PC-3 (cell line): ENCODE data around the gene MYH14. TPM values are rescaled to one million over a fixed set of nuclear protein-coding genes. Genes with fewer than 3 reads are reported as not detected.

Experiments
- ATAC-seq: fragments of 200-7000 bp; cut with Tn5 transposase; 2 replicates; pipeline ENCODE4 v1.9.1; 2020; ENCODE audit warnings: mild to moderate bottlenecking, moderate library complexity
- BruUV-seq: library from RNA; stranded (reverse); fragments of 400-500 nt; replicated peaks from 2 replicates; lab custom pipeline; 2021; lab: Mats Ljungman, UMichigan
- CTCF ChIA-PET: fragments of 300-600 bp; sonication (Branson Sonifier 250); formaldehyde crosslinking; loops from one replicate; lab custom pipeline; 2022; ENCODE audit warnings: antibody characterized with exemption; lab: Charles Lee
- POLR2A ChIA-PET: fragments of 300-600 bp; sonication (Branson Sonifier 250); formaldehyde crosslinking; loops from one replicate; lab custom pipeline; 2022; ENCODE audit warnings: antibody characterized with exemption; ENCODE audit not compliant: unreplicated experiment; lab: Charles Lee
- DNase-seq: peaks from one replicate; pipeline ENCODE4 v3.0.0-alpha.2; 2015
- H2AFZ ChIP-seq: fragments of 300-600 bp; sonication (generic); 2 replicates; pipeline ENCODE4 v1.6.0; 2016; ENCODE audit warnings: antibody characterized with exemption, low read length
- H3F3A ChIP-seq: fragments of 300-600 bp; sonication (generic); one replicate; pipeline ENCODE4 v1.6.0; 2017; ENCODE audit warnings: antibody characterized with exemption, low read length, control low read depth, mild to moderate bottlenecking; ENCODE audit not compliant: unreplicated experiment
- H3K27ac ChIP-seq: fragments of 300-600 bp; sonication (generic); 2 replicates; pipeline ENCODE4 v1.5.1; 2016; ENCODE audit warnings: mild to moderate bottlenecking, low read length
- H3K27me3 ChIP-seq: fragments of 300-600 bp; sonication (generic); 2 replicates; pipeline ENCODE4 v1.6.1; 2016; ENCODE audit warnings: low read length, mixed read lengths
- H3K36me3 ChIP-seq: fragments of 300-600 bp; sonication (generic); 2 replicates; pipeline ENCODE4 v1.6.1; 2016; ENCODE audit warnings: low read depth, mixed run types, low read length, mixed read lengths
- H3K4me1 ChIP-seq: fragments of 300-600 bp; sonication (generic); 2 replicates; pipeline ENCODE4 v1.5.1; 2016; ENCODE audit warnings: low read length; ENCODE audit not compliant: insufficient read depth
- H3K4me2 ChIP-seq: fragments of 300-600 bp; sonication (generic); 2 replicates; pipeline ENCODE4 v1.6.0; 2016; ENCODE audit warnings: low read length
- H3K4me3 ChIP-seq: fragments of 300-600 bp; sonication (generic); 2 replicates; pipeline ENCODE4 v1.5.1; 2016; ENCODE audit warnings: mild to moderate bottlenecking, low read length, mixed read lengths
- H3K79me2 ChIP-seq: fragments of 300-600 bp; sonication (generic); 2 replicates; pipeline ENCODE4 v1.6.1; 2017; ENCODE audit warnings: low read length, mixed read lengths
- H3K9ac ChIP-seq: fragments of 300-600 bp; sonication (generic); 2 replicates; pipeline ENCODE4 v1.6.0; 2016; ENCODE audit warnings: mild to moderate bottlenecking, low read length
- H3K9me2 ChIP-seq: fragments of 300-600 bp; sonication (generic); replicated peaks from 2 replicates; pipeline ENCODE4 v1.6.1; 2016; ENCODE audit warnings: mixed run types, low read length, mixed read lengths
- H3K9me3 ChIP-seq: fragments of 300-600 bp; sonication (generic); 2 replicates; pipeline ENCODE4 v1.6.1; 2016; ENCODE audit warnings: low read length, mixed read lengths
- H4K20me1 ChIP-seq: fragments of 300-600 bp; sonication (generic); 2 replicates; pipeline ENCODE4 v1.6.1; 2016; ENCODE audit warnings: low read length, mixed read lengths
- CTCF ChIP-seq: fragments of 300-600 bp; sonication (generic); conservative IDR thresholded peaks from 2 replicates; pipeline ENCODE4 v1.5.1; 2017; ENCODE audit warnings: antibody characterized with exemption, low read depth, mild to moderate bottlenecking, low read length
- EZH2 ChIP-seq: fragments of 300-600 bp; sonication (generic); IDR thresholded peaks from one replicate; pipeline ENCODE4 v1.6.1; 2017; ENCODE audit warnings: antibody characterized with exemption, mild to moderate bottlenecking, low read length; ENCODE audit not compliant: unreplicated experiment
- EZH2phosphoT487 ChIP-seq: fragments of 300-600 bp; sonication (generic); IDR thresholded peaks from 2 replicates; pipeline ENCODE4 v1.6.1; 2018; ENCODE audit warnings: mild to moderate bottlenecking, antibody characterized with exemption, low read length, borderline replicate concordance
- intact Hi-C: fragments of 100-400 bp; cut with micrococcal nuclease; formaldehyde crosslinking; loops from 2 replicates; pipeline ENCODE4 v1.9.0; 2023
- total RNA-seq: library from RNA; depleted of rRNA; stranded (reverse); fragments of >200 nt; gene quantifications from 2 replicates; pipeline ENCODE4 v1.2.3, GENCODE V29; 2014

Gene MYH14
- total RNA-seq, 1 experiment from 2014 or later: 20.2 TPM

- H3K27me3 ChIP-seq: peaks cover 16% of the 10 kb centered on the region
- H3K9me3 ChIP-seq: no peaks in the 10 kb centered on the region
- H4K20me1 ChIP-seq: no peaks in the 10 kb centered on the region
- H3K36me3 ChIP-seq: peaks cover 12% of the 10 kb centered on the region
- no peaks in the 10 kb centered on the region for H3K9me2 ChIP-seq
- H3K4me2 ChIP-seq: no peak overlapping the region
- DNase-seq (no peak), ATAC-seq (no peak)
- BruUV-seq: no TSS peak
- H3K27ac ChIP-seq: no peak overlapping the region
- POLR2A ChIA-PET: no interaction called here
- no peak overlapping the region for H3K4me3 ChIP-seq
- CTCF ChIA-PET: no interaction called here
- TF ChIP-seq EZH2phosphoT487: no peak
- no peak for TF ChIP-seq EZH2
- no peak for TF ChIP-seq CTCF
- H3K4me1 ChIP-seq: peaks cover 4% of the 10 kb centered on the region
- H2AFZ ChIP-seq: no peak overlapping the region
- H3K9ac ChIP-seq: no peak overlapping the region
- intact Hi-C loops: no loop called here
- H3F3A ChIP-seq: no peaks in the 10 kb centered on the region
- H3K79me2 ChIP-seq: no peaks in the 10 kb centered on the region
These were observed 106.1 kb downstream of the MYH14 start for GRCh38 chr19:50309396-50310125.

GRCh38 chr19:50310759-50311465 lies 107.5 kb downstream of the MYH14 start:
- Histone ChIP-seq H3K36me3 (peaks cover 12% of the 10 kb centered on the region), H3K4me3 (no peak overlapping the region), H3K27me3 (peaks cover 26% of the 10 kb centered on the region), H4K20me1 (no peaks in the 10 kb centered on the region), H3K79me2 (no peaks in the 10 kb centered on the region), H3K27ac (no peak overlapping the region), H3K4me2 (no peak overlapping the region), H3K9ac (no peak overlapping the region), H3F3A (no peaks in the 10 kb centered on the region), H3K4me1 (peaks cover 4% of the 10 kb centered on the region), H3K9me3 (no peaks in the 10 kb centered on the region), H3K9me2 (no peaks in the 10 kb centered on the region), H2AFZ (no peak overlapping the region)
- intact Hi-C loops: no loop called here
- ATAC-seq (no peak), DNase-seq (no peak)
- no TSS peak for BruUV-seq
- ChIA-PET POLR2A (no interaction called here), CTCF (no interaction called here)
- no peak for TF ChIP-seq EZH2phosphoT487
- no peak for TF ChIP-seq EZH2
- TF ChIP-seq CTCF: no peak
